ENCODE results near the gene TTC38. TPM values are rescaled to one million over a fixed set of nuclear protein-coding genes. Genes with fewer than 3 reads are reported as not detected.
"Not testable (repeated sequence)": the region's sequence is repeated elsewhere in the genome, so short reads cannot be mapped to it uniquely, and the experiment has no call there.

Gene TTC38
- total RNA-seq, 2 donors from 2014 or later = 67.7 to 76.9 TPM

DNA sequence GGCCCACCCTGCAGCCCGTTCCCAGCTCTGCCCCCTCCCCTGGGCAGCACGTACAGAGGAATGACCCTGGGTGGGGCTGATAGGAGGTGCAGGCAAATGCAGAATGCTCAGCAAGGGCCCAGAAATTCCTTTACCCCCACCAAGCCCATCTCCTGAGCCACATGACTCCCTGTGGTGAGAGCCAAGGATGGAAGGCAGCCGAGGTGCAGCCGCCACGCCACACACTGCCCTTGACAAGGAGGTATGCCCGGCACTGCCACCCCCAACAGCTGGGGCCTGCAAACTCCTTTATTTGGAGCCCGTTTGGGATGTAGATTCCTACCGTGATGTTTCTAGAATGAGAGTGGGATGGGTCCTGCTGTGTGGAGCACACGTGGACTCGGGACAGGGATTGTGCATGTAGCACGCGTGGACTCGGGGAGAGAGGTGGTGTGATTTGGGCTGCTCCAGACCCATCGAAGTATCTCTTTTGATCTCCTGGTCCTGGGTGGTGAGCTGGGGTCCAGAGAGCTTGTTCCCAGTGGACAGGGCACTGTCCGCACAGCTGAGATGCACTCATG is 41.8 kb downstream of the TTC38 start:
- Histone ChIP-seq H3K27ac (no peak overlapping the region), H3K36me3 (no peaks in the 10 kb centered on the region), H3K9me3 (no peaks in the 10 kb centered on the region), H3K27me3 (replicated peaks; ENCODE audit: insufficient read depth) (no peaks in the 10 kb centered on the region), H3K4me3 (no peak overlapping the region), H3K4me1 (ENCODE audit: control insufficient read depth in 1 of 2, low read depth in 2 of 2) (no peaks in the 10 kb centered on the region)
- TF ChIP-seq, protein P1, sequence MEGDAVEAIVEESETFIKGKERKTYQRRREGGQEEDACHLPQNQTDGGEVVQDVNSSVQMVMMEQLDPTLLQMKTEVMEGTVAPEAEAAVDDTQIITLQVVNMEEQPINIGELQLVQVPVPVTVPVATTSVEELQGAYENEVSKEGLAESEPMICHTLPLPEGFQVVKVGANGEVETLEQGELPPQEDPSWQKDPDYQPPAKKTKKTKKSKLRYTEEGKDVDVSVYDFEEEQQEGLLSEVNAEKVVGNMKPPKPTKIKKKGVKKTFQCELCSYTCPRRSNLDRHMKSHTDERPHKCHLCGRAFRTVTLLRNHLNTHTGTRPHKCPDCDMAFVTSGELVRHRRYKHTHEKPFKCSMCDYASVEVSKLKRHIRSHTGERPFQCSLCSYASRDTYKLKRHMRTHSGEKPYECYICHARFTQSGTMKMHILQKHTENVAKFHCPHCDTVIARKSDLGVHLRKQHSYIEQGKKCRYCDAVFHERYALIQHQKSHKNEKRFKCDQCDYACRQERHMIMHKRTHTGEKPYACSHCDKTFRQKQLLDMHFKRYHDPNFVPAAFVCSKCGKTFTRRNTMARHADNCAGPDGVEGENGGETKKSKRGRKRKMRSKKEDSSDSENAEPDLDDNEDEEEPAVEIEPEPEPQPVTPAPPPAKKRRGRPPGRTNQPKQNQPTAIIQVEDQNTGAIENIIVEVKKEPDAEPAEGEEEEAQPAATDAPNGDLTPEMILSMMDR (IDR thresholded peaks at IDR 0.05) = no peak
- ATAC-seq (ENCODE audit: insufficient number of reproducible peaks, low FRiP score, low read depth) (no peak), DNase-seq (ENCODE audit: low spot score) (no peak)

DNA sequence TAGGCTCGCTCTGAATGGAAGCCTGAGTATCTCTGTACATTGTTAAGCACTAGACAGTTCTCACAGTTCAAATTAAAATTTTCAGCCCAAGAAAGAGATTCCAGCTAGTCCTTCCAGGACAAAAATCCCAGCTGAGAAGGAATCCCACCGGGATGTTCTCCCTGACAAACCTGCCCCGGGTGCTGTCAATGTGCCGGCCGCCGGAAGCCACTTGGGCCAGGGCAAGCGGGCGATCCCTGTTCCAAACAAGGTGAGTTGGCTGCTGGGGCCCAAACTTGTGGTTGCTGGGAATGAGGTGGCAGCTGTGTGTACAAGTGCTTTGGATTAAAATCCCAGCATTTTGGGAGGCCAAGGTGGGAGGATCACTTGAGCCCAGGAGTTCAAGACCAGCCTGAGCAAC is 44.2 kb downstream of the TTC38 start:
- Histone ChIP-seq H3K9me3 (no peaks in the 10 kb centered on the region), H3K36me3 (no peaks in the 10 kb centered on the region), H3K27ac (no peak overlapping the region), H3K4me3 (no peak overlapping the region), H3K4me1 (ENCODE audit: control insufficient read depth in 1 of 2, low read depth in 2 of 2) (no peaks in the 10 kb centered on the region), H3K27me3 (replicated peaks; ENCODE audit: insufficient read depth) (no peaks in the 10 kb centered on the region)
- DNase-seq (ENCODE audit: low spot score) (no peak), ATAC-seq (ENCODE audit: insufficient number of reproducible peaks, low FRiP score, low read depth) (no peak)
- TF ChIP-seq, protein P1 (IDR thresholded peaks at IDR 0.05) = no peak

DNA sequence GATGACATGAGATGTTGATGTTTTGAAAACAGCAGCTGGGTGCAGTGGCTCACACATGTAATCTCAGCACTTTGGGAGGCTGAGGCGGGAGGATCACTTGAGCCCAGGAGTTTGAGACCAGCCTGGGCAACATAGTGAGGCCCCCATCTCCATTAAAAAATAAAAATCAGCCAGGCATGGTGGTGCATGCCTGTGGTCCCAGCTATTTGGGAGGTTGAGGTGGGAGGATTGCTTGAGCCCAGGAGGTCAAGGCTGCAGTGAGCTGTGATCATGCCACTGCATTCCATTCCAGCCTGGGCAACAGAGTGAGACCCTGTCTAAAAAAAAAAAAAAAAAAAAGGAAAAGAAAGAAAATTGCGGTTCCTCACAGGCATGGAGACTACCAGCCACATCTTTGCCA is 45.0 kb downstream of the TTC38 start:
- H3K36me3 ChIP-seq; H3K27me3 ChIP-seq (replicated peaks; ENCODE audit: insufficient read depth); H3K9me3 ChIP-seq; H3K4me3 ChIP-seq; H3K4me1 ChIP-seq (ENCODE audit: control insufficient read depth in 1 of 2, low read depth in 2 of 2); H3K27ac ChIP-seq; ATAC-seq (ENCODE audit: insufficient number of reproducible peaks, low FRiP score, low read depth); DNase-seq (ENCODE audit: low spot score): not testable (repeated sequence)

DNA sequence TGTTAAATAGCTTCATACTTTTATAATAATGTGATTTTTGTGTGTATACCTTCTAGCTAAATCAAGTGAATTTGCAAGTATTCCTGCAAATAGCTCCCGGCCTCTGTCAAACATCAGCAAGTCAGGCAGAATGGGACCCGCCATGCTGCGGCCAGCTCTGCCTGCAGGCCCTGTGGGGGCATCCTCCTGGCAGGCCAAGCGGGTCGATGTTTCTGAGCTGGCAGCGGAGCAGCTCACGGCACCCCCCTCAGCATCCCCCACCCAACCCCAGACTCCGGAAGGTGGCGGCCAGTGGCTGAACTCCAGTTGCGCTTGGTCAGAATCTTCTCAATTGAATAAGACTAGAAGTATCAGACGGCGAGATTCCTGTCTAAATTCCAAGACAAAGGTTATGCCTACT is 48.2 kb downstream of the TTC38 start:
- no peak for DNase-seq (ENCODE audit: low spot score)
- no peaks in the 10 kb centered on the region for H3K4me1 ChIP-seq (ENCODE audit: control insufficient read depth in 1 of 2, low read depth in 2 of 2)
- H3K4me3 ChIP-seq = no peak overlapping the region
- no peaks in the 10 kb centered on the region for H3K9me3 ChIP-seq
- TF ChIP-seq, protein P1 (IDR thresholded peaks at IDR 0.05) = no peak
- no peaks in the 10 kb centered on the region for H3K27me3 ChIP-seq (replicated peaks; ENCODE audit: insufficient read depth)
- no peak overlapping the region for H3K27ac ChIP-seq
- no peak for ATAC-seq (ENCODE audit: insufficient number of reproducible peaks, low FRiP score, low read depth)
- no peaks in the 10 kb centered on the region for H3K36me3 ChIP-seq

DNA sequence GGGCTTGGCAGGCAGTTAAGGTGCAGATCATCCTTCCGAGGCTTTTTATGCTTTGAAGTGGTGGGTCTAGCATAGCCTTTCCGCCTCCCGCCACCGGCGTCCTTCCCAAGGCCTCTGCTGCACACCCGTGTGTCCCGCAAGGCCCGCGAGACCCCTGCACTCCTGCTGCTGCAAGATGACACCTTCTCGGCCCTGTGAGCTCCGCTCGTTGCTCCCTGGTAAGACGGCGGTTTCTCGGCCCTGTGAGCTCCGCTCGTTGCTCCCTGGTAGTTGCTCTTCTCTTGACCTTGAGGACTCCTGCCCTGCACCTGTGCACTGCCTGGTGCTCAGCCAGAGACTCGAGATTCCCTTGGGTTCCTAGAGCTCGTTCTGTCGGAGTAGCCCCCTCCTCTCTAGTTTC is 49.8 kb downstream of the TTC38 start:
- H3K36me3 ChIP-seq = no peaks in the 10 kb centered on the region
- no peak overlapping the region for H3K27ac ChIP-seq
- H3K27me3 ChIP-seq (replicated peaks; ENCODE audit: insufficient read depth) = no peaks in the 10 kb centered on the region
- DNase-seq (ENCODE audit: low spot score) (no peak), ATAC-seq (ENCODE audit: insufficient number of reproducible peaks, low FRiP score, low read depth) (no peak)
- TF ChIP-seq, protein P1 (IDR thresholded peaks at IDR 0.05) = no peak
- no peak overlapping the region for H3K4me3 ChIP-seq
- no peaks in the 10 kb centered on the region for H3K9me3 ChIP-seq
- no peaks in the 10 kb centered on the region for H3K4me1 ChIP-seq (ENCODE audit: control insufficient read depth in 1 of 2, low read depth in 2 of 2)

DNA sequence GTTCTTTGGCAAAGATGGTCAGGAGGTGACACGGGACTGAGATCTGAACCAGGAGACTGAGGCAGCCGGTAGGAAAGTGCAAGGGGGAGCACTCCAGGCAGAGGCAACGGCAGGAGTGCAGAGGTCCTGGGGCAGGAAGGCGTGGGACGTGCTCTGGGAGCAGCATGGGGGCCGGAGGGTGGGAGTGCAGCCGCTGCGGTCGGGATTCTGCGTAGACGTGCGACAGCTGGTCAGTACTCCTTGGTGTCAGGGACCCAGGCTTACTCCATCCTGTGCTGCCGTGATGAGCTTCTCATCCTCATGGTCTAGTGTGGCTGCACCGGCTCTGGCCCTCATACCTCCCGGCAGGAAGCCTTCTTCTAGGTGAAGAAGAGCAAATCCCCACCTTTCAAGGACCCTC is 50.8 kb downstream of the TTC38 start:
- Histone ChIP-seq H3K9me3 (no peaks in the 10 kb centered on the region), H3K27me3 (replicated peaks; ENCODE audit: insufficient read depth) (no peaks in the 10 kb centered on the region), H3K4me1 (ENCODE audit: control insufficient read depth in 1 of 2, low read depth in 2 of 2) (no peaks in the 10 kb centered on the region)

More for the DNA sequence above, 50.8 kb downstream of the TTC38 start:
- ATAC-seq (ENCODE audit: insufficient number of reproducible peaks, low FRiP score, low read depth) = no peak
- TF ChIP-seq, protein P1 (IDR thresholded peaks at IDR 0.05) = no peak
- Histone ChIP-seq H3K4me3 (no peak overlapping the region), H3K36me3 (no peaks in the 10 kb centered on the region), H3K27ac (no peak overlapping the region)
- DNase-seq (ENCODE audit: low spot score) = no peak

All from thoracic aorta (tissue), 2 donors.